Testis (tissue), 2 donors: Measurements from ENCODE around the gene SLC16A3.

Experiments
- CTCF ChIP-seq, 3 experiments: fragments of 450-650 bp in 2 of 3; fragments of 200-600 bp in 1 of 3; sonication (generic) in 1 of 3; IDR thresholded peaks; one replicate each; pipeline ENCODE4 v1.5.1; 2016 to 2019; ENCODE audit warnings: antibody characterized with exemption in 3 of 3, mild to moderate bottlenecking in 2 of 3, moderate library complexity in 1 of 3
- POLR2A ChIP-seq: fragments of 450-650 bp; IDR thresholded peaks from one replicate; pipeline ENCODE4 v1.6.1; 2017; ENCODE audit warnings: antibody characterized with exemption, mild to moderate bottlenecking, moderate library complexity

DNA sequence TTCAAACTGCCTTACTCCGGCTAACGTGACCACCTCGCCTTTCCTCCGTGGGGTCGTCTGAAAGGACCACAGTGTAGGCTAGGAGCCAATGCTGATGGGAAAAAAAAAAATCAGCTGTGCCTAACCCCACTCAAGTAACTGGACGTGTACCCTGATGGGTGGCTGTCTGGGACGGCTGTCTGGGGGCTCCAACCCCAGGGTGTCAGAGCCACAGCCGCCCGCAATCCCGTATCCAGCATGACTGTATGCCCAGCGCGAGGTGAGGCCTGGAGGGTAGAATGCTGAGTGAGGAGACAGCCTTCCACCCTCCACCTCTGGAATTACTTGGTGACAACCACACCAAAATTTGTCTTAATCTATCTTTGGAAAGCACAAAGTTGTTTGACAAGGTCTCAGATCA, 41.8 kb downstream of the SLC16A3 start:
- no peak for TF ChIP-seq CTCF (IDR thresholded peaks at IDR 0.05)
- no peak for TF ChIP-seq POLR2A
